Measurements from ENCODE around the gene NGB. TPM values are rescaled to one million over a fixed set of nuclear protein-coding genes. Genes with fewer than 3 reads are reported as not detected.

NGB gene
- total RNA-seq, 2 experiments from 2014 or later: not detected

- Mint-ChIP-seq H3K4me3 (no peak overlapping the region), H3K27me3 (no peaks in the 10 kb centered on the region), H3K9me3 (no peaks in the 10 kb centered on the region), H3K27ac (no peak overlapping the region), H3K36me3 (ENCODE audit: low read depth) (no peaks in the 10 kb centered on the region), H3K4me1 (ENCODE audit: low read depth) (peaks cover 6% of the 10 kb centered on the region)
- ATAC-seq (ENCODE audit: poor library complexity) (no peak), DNase-seq (no peak)
- CTCF ChIA-PET: interaction anchor here (1.5 to 2.4 kb wide), 4 partner anchors 8 to 215 kb away, joined by 3 to 18 read pairs (median 8); no protein-coding TSS in a partner anchor
- Histone ChIP-seq H3K4me1 (ENCODE audit: insufficient read depth, low read length) (peaks cover 8% of the 10 kb centered on the region), H3K9me3 (ENCODE audit: control insufficient read depth in 1 of 2, insufficient read depth in 1 of 2, low read length in 2 of 2) (no peaks in the 10 kb centered on the region), H3K27ac (ENCODE audit: low read depth in 1 of 2, low read length in 2 of 2) (no peak overlapping the region), H3K27me3 (ENCODE audit: control insufficient read depth in 1 of 2, insufficient read depth in 2 of 2, low read length in 2 of 2) (no peaks in the 10 kb centered on the region), H3K4me3 (ENCODE audit: low read length) (no peak overlapping the region), H3K36me3 (ENCODE audit: insufficient read depth, low read length) (no peaks in the 10 kb centered on the region)
- intact Hi-C loops (cut with DNase I, micrococcal nuclease): loop anchor here (5.0 to 10.0 kb wide), 4 partner anchors 303 to 600 kb away; partner anchors contain the start of gene SPTLC2 (in 1 of the 2)
- TF ChIP-seq CTCF (IDR thresholded peaks at IDR 0.05): no peak
- POLR2A ChIA-PET: no interaction called here
Observed at GRCh38 chr14:77314539-77315457, 43.8 kb upstream of the NGB start.

GRCh38 chr14:77314043-77314442 is 43.0 kb upstream of the NGB start:
- ChIA-PET POLR2A (no interaction called here), CTCF (no interaction called here)
- no peak for TF ChIP-seq CTCF (IDR thresholded peaks at IDR 0.05)
- Mint-ChIP-seq H3K27ac (no peak overlapping the region), H3K27me3 (no peaks in the 10 kb centered on the region), H3K36me3 (ENCODE audit: low read depth) (no peaks in the 10 kb centered on the region), H3K4me1 (ENCODE audit: low read depth) (peaks cover 5% of the 10 kb centered on the region), H3K9me3 (no peaks in the 10 kb centered on the region), H3K4me3 (no peak overlapping the region)
- Histone ChIP-seq H3K27ac (ENCODE audit: low read depth in 1 of 2, low read length in 2 of 2) (no peak overlapping the region), H3K36me3 (ENCODE audit: insufficient read depth, low read length) (no peaks in the 10 kb centered on the region), H3K9me3 (ENCODE audit: control insufficient read depth in 1 of 2, insufficient read depth in 1 of 2, low read length in 2 of 2) (no peaks in the 10 kb centered on the region), H3K4me1 (ENCODE audit: insufficient read depth, low read length) (peaks cover 7% of the 10 kb centered on the region), H3K4me3 (ENCODE audit: low read length) (no peak overlapping the region), H3K27me3 (ENCODE audit: control insufficient read depth in 1 of 2, insufficient read depth in 2 of 2, low read length in 2 of 2) (no peaks in the 10 kb centered on the region)
- intact Hi-C loops (cut with DNase I, micrococcal nuclease): loop anchor here (10.0 kb wide), 2 partner anchors 359 to 599 kb away; no protein-coding TSS in a partner anchor
- DNase-seq: no peak
- ATAC-seq (ENCODE audit: poor library complexity): no peak

GRCh38 chr14:77313371-77313770 is 42.4 kb upstream of the NGB start:
- H3K4me1 ChIP-seq (ENCODE audit: insufficient read depth, low read length): peaks cover 7% of the 10 kb centered on the region
- DNase-seq (no peak), ATAC-seq (ENCODE audit: poor library complexity) (no peak)
- no peaks in the 10 kb centered on the region for H3K9me3 Mint-ChIP-seq
- H3K36me3 ChIP-seq (ENCODE audit: insufficient read depth, low read length): no peaks in the 10 kb centered on the region
- POLR2A ChIA-PET: no interaction called here
- TF ChIP-seq CTCF (IDR thresholded peaks at IDR 0.05): no peak
- no peak overlapping the region for H3K27ac Mint-ChIP-seq
- no peak overlapping the region for H3K4me3 ChIP-seq (ENCODE audit: low read length)
- H3K4me1 Mint-ChIP-seq (ENCODE audit: low read depth): peaks cover 5% of the 10 kb centered on the region
- no peak overlapping the region for H3K27ac ChIP-seq (ENCODE audit: low read depth in 1 of 2, low read length in 2 of 2)
- CTCF ChIA-PET: no interaction called here
- intact Hi-C loops (cut with DNase I, micrococcal nuclease): loop anchor here (10.0 kb wide), 2 partner anchors 359 to 599 kb away; no protein-coding TSS in a partner anchor
- H3K9me3 ChIP-seq (ENCODE audit: control insufficient read depth in 1 of 2, insufficient read depth in 1 of 2, low read length in 2 of 2): no peaks in the 10 kb centered on the region
- no peaks in the 10 kb centered on the region for H3K27me3 Mint-ChIP-seq
- no peaks in the 10 kb centered on the region for H3K27me3 ChIP-seq (ENCODE audit: control insufficient read depth in 1 of 2, insufficient read depth in 2 of 2, low read length in 2 of 2)
- H3K4me3 Mint-ChIP-seq: no peak overlapping the region
- H3K36me3 Mint-ChIP-seq (ENCODE audit: low read depth): no peaks in the 10 kb centered on the region
